ENCODE data around the gene WDCP.
"Not testable (repeated sequence)": the region's sequence is repeated elsewhere in the genome, so short reads cannot be mapped to it uniquely, and the experiment has no call there.

The WDCP gene

GRCh38 chr2:24045511-24046508 is 1.4 kb downstream of the WDCP start:
- H3K9me3 ChIP-seq (ENCODE audit: control extremely low read depth in 1 of 5, control insufficient read depth in 4 of 5, insufficient read depth in 2 of 5, low read depth in 1 of 5, low read length in 4 of 5) = no peaks in the 10 kb centered on the region
- peaks cover 0 to 2% (median 0%) of the 10 kb centered on the region in 4 experiments for H3K36me3 ChIP-seq (ENCODE audit: control insufficient read depth in 4 of 4, insufficient read depth in 4 of 4, low read length in 3 of 4)
- H3K27me3 ChIP-seq (replicated peaks in 2 of 5; ENCODE audit: control insufficient read depth in 4 of 5, insufficient read depth in 5 of 5, low read length in 4 of 5) = peaks cover 0 to 26% (median 8%) of the 10 kb centered on the region in 5 experiments
- POLR2A ChIA-PET = interaction anchor here (1.3 kb wide), 1 partner anchor 31 kb away, joined by 12 read pairs; the partner anchor contains the start of gene SF3B6
- no peak overlapping the region for H3K27ac ChIP-seq (ENCODE audit: insufficient read depth in 1 of 2, low read depth in 1 of 2, low read length in 2 of 2, poor library complexity in 1 of 2, severe bottlenecking in 2 of 2)
- 88% methylated on average over 4 of the region's 11 CpGs for WGBS (ENCODE audit: insufficient coverage)
- CTCF ChIA-PET = no interaction called here
- H3K4me3 ChIP-seq (ENCODE audit: control insufficient read depth in 1 of 7, extremely low read depth in 1 of 7, insufficient read depth in 4 of 7, low read depth in 2 of 7, low read length in 6 of 7) = peak overlapping the region in 6 of 7 experiments; percentile 2 to 94 (median 86)
- no peak for DNase-seq
- peaks cover 5 to 34% (median 27%) of the 10 kb centered on the region in 4 experiments for H3K4me1 ChIP-seq (ENCODE audit: control extremely low read depth in 1 of 4, control insufficient read depth in 4 of 4, insufficient read depth in 4 of 4, low read length in 3 of 4)

- not testable (repeated sequence) for H3K9me3 ChIP-seq (ENCODE audit: control extremely low read depth in 1 of 5, control insufficient read depth in 4 of 5, insufficient read depth in 2 of 5, low read depth in 1 of 5, low read length in 4 of 5); H3K4me3 ChIP-seq (ENCODE audit: control insufficient read depth in 1 of 7, extremely low read depth in 1 of 7, insufficient read depth in 4 of 7, low read depth in 2 of 7, low read length in 6 of 7); H3K27ac ChIP-seq (ENCODE audit: insufficient read depth in 1 of 2, low read depth in 1 of 2, low read length in 2 of 2, poor library complexity in 1 of 2, severe bottlenecking in 2 of 2); DNase-seq; H3K27me3 ChIP-seq (replicated peaks in 2 of 5; ENCODE audit: control insufficient read depth in 4 of 5, insufficient read depth in 5 of 5, low read length in 4 of 5)
- POLR2A ChIA-PET = interaction anchor here (0.7 kb wide), 1 partner anchor 1064 kb away, joined by 4 read pairs; no protein-coding TSS in a partner anchor
- H3K36me3 ChIP-seq (ENCODE audit: control insufficient read depth in 4 of 4, insufficient read depth in 4 of 4, low read length in 3 of 4) = peaks cover 10 to 16% (median 12%) of the 10 kb centered on the region in 4 experiments
- CTCF ChIA-PET = interaction anchor here (0.6 kb wide), 1 partner anchor 125 kb away, joined by 3 read pairs; no protein-coding TSS in a partner anchor
- 100% methylated on average over 5 of the region's 6 CpGs for WGBS (ENCODE audit: insufficient coverage)
- peaks cover 5 to 16% (median 11%) of the 10 kb centered on the region in 4 experiments for H3K4me1 ChIP-seq (ENCODE audit: control extremely low read depth in 1 of 4, control insufficient read depth in 4 of 4, insufficient read depth in 4 of 4, low read length in 3 of 4)
Observed at GRCh38 chr2:24043133-24043532, 4.1 kb downstream of the WDCP start.

GRCh38 chr2:24040511-24040910 is 6.7 kb downstream of the WDCP start:
- H3K4me3 ChIP-seq (ENCODE audit: control insufficient read depth in 1 of 7, extremely low read depth in 1 of 7, insufficient read depth in 4 of 7, low read depth in 2 of 7, low read length in 6 of 7) = no peak overlapping the region
- no peaks in the 10 kb centered on the region for H3K4me1 ChIP-seq (ENCODE audit: control extremely low read depth in 1 of 4, control insufficient read depth in 4 of 4, insufficient read depth in 4 of 4, low read length in 3 of 4)
- WGBS (ENCODE audit: insufficient coverage) = 100% methylated on average over 2 of the region's 4 CpGs
- no peaks in the 10 kb centered on the region for H3K27me3 ChIP-seq (replicated peaks in 2 of 5; ENCODE audit: control insufficient read depth in 4 of 5, insufficient read depth in 5 of 5, low read length in 4 of 5)
- no peak for DNase-seq
- POLR2A ChIA-PET = interaction anchor here (0.6 kb wide), 1 partner anchor 768 kb away, joined by 3 read pairs; no protein-coding TSS in a partner anchor
- H3K36me3 ChIP-seq (ENCODE audit: control insufficient read depth in 4 of 4, insufficient read depth in 4 of 4, low read length in 3 of 4) = peaks cover 12 to 30% (median 22%) of the 10 kb centered on the region in 4 experiments
- no peaks in the 10 kb centered on the region for H3K9me3 ChIP-seq (ENCODE audit: control extremely low read depth in 1 of 5, control insufficient read depth in 4 of 5, insufficient read depth in 2 of 5, low read depth in 1 of 5, low read length in 4 of 5)
- no peak overlapping the region for H3K27ac ChIP-seq (ENCODE audit: insufficient read depth in 1 of 2, low read depth in 1 of 2, low read length in 2 of 2, poor library complexity in 1 of 2, severe bottlenecking in 2 of 2)
- CTCF ChIA-PET = no interaction called here

- Histone ChIP-seq H3K27me3 (replicated peaks in 2 of 5; ENCODE audit: control insufficient read depth in 4 of 5, insufficient read depth in 5 of 5, low read length in 4 of 5) (no peaks in the 10 kb centered on the region), H3K36me3 (ENCODE audit: control insufficient read depth in 4 of 4, insufficient read depth in 4 of 4, low read length in 3 of 4) (peaks cover 12 to 30% (median 23%) of the 10 kb centered on the region in 4 experiments), H3K4me1 (ENCODE audit: control extremely low read depth in 1 of 4, control insufficient read depth in 4 of 4, insufficient read depth in 4 of 4, low read length in 3 of 4) (no peaks in the 10 kb centered on the region), H3K4me3 (ENCODE audit: control insufficient read depth in 1 of 7, extremely low read depth in 1 of 7, insufficient read depth in 4 of 7, low read depth in 2 of 7, low read length in 6 of 7) (no peak overlapping the region), H3K9me3 (ENCODE audit: control extremely low read depth in 1 of 5, control insufficient read depth in 4 of 5, insufficient read depth in 2 of 5, low read depth in 1 of 5, low read length in 4 of 5) (no peaks in the 10 kb centered on the region), H3K27ac (ENCODE audit: insufficient read depth in 1 of 2, low read depth in 1 of 2, low read length in 2 of 2, poor library complexity in 1 of 2, severe bottlenecking in 2 of 2) (peak overlapping the region in 1 of 2 experiments; percentile 23)
- 95% methylated on average over 9 of the region's 9 CpGs for WGBS (ENCODE audit: insufficient coverage)
- ChIA-PET POLR2A (no interaction called here), CTCF (no interaction called here)
- DNase-seq = no peak
Observed at GRCh38 chr2:24038786-24039499, 8.2 kb downstream of the WDCP start.

GRCh38 chr2:24026233-24026632 is 21.0 kb downstream of the WDCP start:
- Histone ChIP-seq H3K9me3 (ENCODE audit: control extremely low read depth in 1 of 5, control insufficient read depth in 4 of 5, insufficient read depth in 2 of 5, low read depth in 1 of 5, low read length in 4 of 5) (no peaks in the 10 kb centered on the region), H3K36me3 (ENCODE audit: control insufficient read depth in 4 of 4, insufficient read depth in 4 of 4, low read length in 3 of 4) (peaks cover 10 to 60% (median 39%) of the 10 kb centered on the region in 4 experiments), H3K4me1 (ENCODE audit: control extremely low read depth in 1 of 4, control insufficient read depth in 4 of 4, insufficient read depth in 4 of 4, low read length in 3 of 4) (no peaks in the 10 kb centered on the region), H3K4me3 (ENCODE audit: control insufficient read depth in 1 of 7, extremely low read depth in 1 of 7, insufficient read depth in 4 of 7, low read depth in 2 of 7, low read length in 6 of 7) (no peak overlapping the region), H3K27me3 (replicated peaks in 2 of 5; ENCODE audit: control insufficient read depth in 4 of 5, insufficient read depth in 5 of 5, low read length in 4 of 5) (no peaks in the 10 kb centered on the region), H3K27ac (ENCODE audit: insufficient read depth in 1 of 2, low read depth in 1 of 2, low read length in 2 of 2, poor library complexity in 1 of 2, severe bottlenecking in 2 of 2) (peak overlapping the region in 1 of 2 experiments; percentile 45)
- POLR2A ChIA-PET = no interaction called here
- CTCF ChIA-PET = interaction anchor here (0.9 to 1.0 kb wide), 2 partner anchors 22 to 28 kb away, joined by 3 read pairs; no protein-coding TSS in a partner anchor
- WGBS (ENCODE audit: insufficient coverage) = 95% methylated on average over 2 of the region's 2 CpGs
- DNase-seq = no peak

- WGBS (ENCODE audit: insufficient coverage) = 96% methylated on average over 14 of the region's 17 CpGs
- no peak for DNase-seq
- ChIA-PET CTCF (no interaction called here), POLR2A (no interaction called here)
- Histone ChIP-seq H3K27ac (ENCODE audit: insufficient read depth in 1 of 2, low read depth in 1 of 2, low read length in 2 of 2, poor library complexity in 1 of 2, severe bottlenecking in 2 of 2) (no peak overlapping the region), H3K4me1 (ENCODE audit: control extremely low read depth in 1 of 4, control insufficient read depth in 4 of 4, insufficient read depth in 4 of 4, low read length in 3 of 4) (no peaks in the 10 kb centered on the region), H3K27me3 (replicated peaks in 2 of 5; ENCODE audit: control insufficient read depth in 4 of 5, insufficient read depth in 5 of 5, low read length in 4 of 5) (no peaks in the 10 kb centered on the region), H3K9me3 (ENCODE audit: control extremely low read depth in 1 of 5, control insufficient read depth in 4 of 5, insufficient read depth in 2 of 5, low read depth in 1 of 5, low read length in 4 of 5) (no peaks in the 10 kb centered on the region), H3K4me3 (ENCODE audit: control insufficient read depth in 1 of 7, extremely low read depth in 1 of 7, insufficient read depth in 4 of 7, low read depth in 2 of 7, low read length in 6 of 7) (no peak overlapping the region), H3K36me3 (ENCODE audit: control insufficient read depth in 4 of 4, insufficient read depth in 4 of 4, low read length in 3 of 4) (peaks cover 10 to 49% (median 34%) of the 10 kb centered on the region in 4 experiments)
Observed at GRCh38 chr2:24024996-24025663, 22.1 kb downstream of the WDCP start.

Data from common myeloid progenitor, CD34-positive (primary cell).